HG03442 (cell line): Measurements from ENCODE around the gene PPP2R2B.

ENCODE experiments used
- ATAC-seq: cut with Tn5 transposase; IDR thresholded peaks from one replicate; pipeline ENCODE4 v1.9.1; 2021; ENCODE audit warnings: mild to moderate bottlenecking, moderate library complexity; ENCODE audit not compliant: unreplicated experiment

The PPP2R2B gene

DNA sequence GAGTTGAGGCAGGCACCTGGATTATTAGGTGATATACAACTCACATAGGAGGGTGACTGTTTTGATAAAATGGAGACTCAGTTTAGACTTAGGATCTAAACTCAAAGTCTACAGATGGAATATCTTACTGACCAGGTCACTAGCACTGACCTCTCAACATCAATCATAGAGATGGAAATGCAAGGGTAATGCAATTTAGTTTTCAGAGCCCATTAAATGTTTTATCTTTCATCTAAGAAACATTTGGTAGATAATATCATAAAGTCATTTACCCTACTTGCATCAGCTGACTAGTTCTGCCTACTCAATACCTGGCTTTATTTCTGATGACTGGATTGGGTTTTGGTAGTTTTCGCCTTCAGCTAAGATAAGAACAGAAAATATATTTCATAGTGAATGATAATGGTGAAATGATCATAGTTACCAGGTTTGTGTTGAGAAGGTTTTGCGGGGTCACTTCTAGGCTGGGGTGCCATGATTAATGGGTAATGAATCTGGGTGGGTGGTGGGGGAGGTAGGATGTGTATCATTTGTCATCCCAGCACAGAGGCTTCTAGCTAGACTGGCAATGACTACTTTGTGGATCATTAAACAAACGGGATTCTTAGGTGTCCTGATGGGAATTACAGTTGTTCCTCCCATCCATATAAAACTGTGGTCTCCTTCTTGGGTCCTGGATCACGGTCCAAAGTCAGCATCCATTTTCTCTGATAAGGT is 173.4 kb downstream of the PPP2R2B start:
- no peak for ATAC-seq

DNA sequence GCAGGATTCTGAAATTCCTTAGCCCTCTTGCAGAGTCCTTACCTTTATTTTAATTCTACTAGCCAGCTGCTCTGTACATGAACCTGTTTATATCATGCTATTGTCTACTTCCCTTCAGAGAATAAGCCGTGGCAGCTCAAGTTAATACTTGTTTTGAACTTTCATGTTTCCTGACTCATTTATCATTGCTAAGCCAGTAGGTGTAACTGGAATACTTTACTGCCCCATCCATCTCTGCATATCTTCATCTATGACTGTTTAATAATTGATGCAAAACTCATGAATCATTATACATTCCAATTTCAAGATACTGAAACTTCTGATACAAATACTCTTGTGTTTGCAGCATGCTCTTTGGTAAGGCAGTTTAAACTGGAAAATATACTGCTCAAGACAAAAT is 174.7 kb downstream of the PPP2R2B start:
- ATAC-seq = no peak

DNA sequence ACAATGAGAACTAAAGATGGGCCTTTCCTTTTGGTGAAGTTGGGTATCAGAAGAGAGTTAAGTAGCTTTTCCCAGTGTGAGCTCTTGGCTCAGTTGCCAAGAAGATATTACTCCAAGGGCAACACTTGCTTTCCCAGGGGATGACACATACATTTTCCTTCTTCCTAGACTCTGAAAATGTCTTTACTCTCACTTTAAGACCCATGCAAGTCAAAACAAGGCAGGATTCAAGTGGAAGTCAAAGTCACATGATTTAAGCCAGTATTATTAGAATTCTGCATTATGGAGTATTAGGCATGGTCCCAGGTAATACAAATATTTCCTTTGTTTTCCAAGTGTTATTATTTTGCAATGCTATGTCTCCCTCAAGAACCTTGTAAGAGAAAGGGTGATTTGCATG is 175.1 kb downstream of the PPP2R2B start:
- no peak for ATAC-seq

DNA sequence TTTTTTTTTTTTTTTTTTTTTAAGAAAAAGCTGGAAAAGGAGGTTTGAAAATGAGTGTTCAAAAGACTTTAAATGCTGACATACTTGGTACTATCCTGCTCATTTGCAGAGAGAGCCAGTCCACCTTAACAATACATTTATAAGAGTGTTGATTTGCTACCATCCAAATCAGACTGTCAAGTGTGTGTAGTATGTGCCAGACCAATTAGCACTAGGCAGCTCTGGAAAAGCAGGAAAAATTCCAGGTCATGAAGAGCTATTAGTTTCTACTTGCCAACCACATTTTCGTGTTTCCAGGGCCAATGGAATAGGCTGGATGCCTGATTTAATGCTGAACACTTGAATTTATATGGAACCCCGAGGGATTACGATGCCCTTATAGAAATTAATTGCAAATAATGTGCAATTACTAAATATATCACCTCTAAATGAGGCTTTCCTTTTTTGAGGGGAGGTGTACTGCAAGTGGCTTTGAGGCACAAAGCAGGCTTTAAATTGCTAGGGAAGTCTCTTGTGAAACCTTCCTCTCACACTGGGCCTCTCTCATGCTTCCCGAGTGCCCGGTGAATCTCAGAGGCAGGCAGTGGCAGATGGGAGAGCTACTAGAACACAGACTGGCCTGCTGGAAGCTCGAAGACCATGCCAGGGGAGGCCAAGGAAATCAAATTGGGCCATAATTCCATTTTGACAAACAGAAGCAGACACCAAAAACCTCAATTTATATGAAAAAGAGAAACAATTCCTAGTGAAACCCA is 178.7 kb downstream of the PPP2R2B start:
- ATAC-seq = no peak

DNA sequence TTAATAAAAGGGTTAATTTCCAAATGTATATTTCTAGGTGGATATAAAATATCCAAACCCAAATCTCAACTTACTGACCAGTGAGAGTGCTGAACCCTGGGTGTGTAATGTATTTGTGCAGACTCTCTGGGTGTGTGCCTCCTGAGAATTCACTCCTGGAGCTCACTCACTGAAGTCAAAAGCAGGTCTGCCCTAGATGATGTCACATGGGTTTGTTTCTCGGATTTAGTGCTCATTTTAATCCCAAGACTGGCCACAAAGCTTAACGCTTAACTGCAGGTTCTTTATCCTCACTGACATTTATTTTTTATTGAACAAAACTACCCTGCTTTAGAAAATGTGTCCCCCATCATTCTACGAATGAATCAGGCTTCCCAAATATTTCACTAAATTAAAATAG is 179.4 kb downstream of the PPP2R2B start:
- ATAC-seq = no peak

DNA sequence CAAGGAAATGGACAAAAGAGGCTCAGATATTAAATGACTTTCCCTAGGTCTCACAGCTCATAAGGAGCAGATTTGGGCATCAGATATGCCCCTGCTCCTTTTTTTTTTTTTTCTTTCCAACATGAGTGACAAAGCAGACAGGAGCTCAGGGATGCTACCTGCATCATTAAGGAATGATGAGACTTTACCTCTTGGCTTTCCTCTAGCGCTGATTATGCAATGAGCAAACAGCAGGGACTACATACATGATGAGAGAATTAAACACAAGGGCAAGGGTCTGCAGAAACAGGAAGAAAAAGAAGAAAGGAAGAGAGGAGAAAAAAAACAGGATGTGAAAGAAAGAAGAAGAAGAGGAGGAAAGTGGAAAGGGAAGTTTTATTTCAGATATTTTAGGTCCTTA is 179.9 kb downstream of the PPP2R2B start:
- ATAC-seq = no peak

DNA sequence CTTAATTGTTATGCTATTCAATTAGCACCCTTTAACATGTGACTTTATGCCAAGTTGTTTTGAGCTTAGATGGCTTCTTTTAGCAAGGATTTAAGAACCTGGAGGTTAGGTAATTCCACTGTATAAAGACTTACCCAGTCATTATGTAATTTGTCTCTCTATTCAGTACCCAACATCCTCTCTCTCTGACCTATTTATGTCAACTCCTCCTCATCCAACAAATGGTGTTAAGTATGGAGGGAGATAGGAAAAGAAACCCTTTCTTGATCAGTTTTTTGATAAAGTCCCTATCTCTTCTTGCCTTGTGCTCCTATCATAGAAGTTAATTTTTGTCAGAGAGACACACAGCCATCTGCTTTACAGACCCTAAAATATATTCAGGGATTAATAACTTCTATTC is 181.3 kb downstream of the PPP2R2B start:
- no peak for ATAC-seq

DNA sequence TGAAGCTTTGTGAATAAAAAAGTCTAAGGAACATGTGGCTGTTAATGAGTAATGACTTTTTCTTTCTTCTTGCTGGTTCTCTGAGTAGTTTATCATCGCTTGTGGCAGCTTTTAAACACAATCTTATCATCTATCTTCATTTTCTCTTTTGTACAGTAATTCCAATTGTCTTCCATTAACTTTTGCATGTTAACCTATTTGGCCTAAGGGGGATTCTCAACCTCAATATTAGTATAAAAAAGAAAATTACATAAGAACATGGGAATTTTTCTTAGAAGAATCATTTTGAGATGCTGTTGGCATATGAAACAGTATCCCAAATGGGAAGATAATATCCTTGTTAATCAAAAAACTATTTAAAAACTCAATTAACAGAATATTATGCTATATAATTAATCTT is 182.9 kb downstream of the PPP2R2B start:
- no peak for ATAC-seq

DNA sequence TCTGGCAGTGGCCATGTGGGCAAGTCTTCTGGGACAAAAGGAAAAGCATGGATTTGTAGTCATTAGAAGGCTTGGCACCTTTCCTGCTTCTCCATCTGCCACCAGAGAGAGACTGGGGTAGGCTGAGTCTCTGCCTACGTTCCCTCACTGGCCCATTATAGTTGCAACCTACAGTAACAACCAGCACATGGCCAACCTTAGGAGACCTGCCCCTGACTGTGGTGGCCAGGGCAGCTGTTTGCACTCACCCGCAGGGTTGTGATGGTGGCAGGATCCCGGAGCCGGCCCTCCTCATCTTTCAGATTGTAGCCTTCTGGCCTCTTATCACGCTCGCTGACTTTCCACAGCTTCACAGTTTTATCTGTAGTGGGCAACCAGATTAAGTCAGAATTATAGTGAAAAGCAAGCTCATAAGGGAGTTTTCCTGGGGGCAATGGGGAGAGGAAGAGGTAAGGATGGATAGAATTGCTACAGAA is 187.6 kb downstream of the PPP2R2B start:
- ATAC-seq = no peak

DNA sequence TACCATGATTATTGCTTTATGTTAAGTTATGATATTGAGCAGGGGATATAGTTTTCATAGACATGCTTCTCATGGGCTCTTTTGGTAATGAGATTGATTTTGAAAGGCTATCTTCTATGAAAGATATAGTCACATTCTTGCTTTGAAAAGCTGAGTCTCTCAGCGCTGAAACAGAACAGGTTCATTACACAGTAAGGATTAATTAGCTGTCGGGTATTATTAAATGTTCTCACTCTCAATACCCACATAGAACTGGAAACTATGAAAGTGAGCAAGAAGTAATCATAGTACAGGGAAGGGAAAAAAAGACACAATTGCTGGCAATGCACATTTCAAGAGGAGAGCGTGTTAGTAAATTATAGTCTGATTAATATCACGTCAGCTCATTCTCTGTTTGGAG is 190.9 kb downstream of the PPP2R2B start:
- ATAC-seq = no peak

DNA sequence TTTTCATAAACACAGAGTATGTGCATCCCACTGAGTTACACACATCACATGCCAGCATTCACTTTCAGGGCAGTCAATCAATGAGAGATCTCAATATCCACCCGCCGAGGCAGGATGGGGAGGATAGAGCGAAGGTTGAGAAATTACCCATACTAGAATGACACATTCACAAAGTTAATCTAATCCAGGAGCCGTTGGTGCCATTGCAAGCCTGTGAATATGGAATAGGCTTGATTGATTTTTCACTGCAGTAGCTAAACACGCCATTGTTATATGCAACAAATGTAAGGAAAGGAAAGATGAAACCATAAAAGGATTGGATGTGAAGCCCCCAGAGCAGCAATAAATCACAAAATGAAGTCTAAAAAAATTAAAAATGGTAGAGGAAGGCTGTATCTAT is 194.7 kb downstream of the PPP2R2B start:
- no peak for ATAC-seq

DNA sequence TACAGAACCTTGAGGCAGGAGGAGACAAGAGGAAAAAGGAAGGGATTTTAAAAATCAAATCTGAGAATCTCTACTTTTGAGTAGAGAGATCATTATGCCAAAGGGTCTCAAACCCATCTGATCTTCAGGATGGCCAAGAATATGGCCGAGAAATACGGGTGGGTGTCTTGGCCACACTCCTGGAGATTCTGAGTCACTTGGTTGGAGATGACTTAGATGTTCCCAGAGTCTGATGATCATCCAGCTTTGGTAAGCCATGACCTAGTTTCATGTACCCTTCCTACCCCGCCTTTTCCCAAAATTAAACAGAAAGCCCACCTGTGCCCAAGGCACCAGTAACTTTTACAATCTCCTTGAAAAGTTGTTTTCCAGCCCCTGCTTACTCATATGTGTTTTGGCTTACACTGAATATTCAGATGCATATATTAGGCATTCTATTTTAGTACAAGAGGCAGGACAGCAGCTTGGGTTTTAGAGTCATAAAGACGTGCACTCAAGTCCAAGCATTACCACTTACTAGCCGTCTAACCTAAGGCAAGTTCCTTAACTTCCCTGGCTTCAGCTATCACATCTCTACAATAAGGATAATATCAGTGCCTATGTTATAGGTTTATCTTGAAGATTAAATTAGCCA is 195.5 kb downstream of the PPP2R2B start:
- no peak for ATAC-seq

DNA sequence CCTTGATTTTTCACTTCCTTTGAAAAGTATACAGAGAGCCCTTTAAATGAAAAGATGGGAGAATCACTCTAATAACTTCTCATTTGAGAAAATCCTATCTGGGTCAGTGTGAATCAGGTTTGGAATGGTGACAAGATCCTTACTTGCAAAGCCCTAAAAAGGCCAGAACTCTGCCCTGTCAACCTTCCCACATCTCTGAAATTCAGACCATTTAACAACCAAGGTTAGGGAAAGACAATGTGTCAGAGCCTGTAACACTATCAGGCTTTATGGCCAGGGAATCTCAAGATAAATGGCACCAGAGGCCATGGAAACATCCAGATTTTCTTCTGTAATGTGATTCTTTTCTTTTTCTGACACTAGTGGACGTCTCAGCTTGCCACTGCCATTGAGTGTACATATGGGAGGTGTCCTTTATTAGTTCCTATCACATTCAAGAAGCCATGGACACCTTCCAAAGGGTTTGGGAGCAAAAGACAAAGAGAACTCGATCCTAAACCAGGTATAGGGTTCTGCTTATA is 196.9 kb downstream of the PPP2R2B start:
- no peak for ATAC-seq

DNA sequence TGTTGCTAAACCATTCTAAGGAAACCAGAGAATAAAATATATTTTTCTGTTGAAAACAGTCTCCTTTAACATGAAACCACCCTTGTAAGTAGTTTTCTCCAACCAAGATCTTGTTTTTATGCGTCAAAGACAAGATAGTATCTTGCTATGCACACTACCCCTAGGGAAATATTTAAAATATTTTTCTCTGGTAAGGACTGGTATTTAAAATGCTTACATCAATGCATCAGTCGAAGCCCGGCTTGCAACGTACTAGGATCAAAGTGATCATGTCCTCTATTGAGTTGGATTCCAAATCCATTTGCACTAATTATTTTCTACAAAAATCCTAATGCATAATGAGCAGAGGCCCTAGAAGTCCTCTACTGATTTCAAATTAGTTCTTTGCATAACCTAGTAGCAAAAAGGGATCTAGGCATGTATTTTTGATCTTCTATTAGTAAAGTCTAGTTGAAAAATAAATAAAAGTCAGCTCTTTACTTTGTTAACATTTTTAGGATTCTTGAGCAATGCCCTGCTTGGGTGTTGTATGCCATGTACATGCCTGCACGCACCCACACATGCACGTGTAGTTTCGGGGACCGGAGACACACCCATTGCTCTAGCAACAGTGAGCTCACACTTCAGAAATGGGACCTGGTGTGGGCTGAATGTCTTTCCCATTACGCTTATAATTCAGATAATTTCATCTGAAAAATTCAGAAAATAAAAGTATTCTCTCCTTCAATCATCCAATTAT is 197.5 kb downstream of the PPP2R2B start:
- ATAC-seq = no peak

DNA sequence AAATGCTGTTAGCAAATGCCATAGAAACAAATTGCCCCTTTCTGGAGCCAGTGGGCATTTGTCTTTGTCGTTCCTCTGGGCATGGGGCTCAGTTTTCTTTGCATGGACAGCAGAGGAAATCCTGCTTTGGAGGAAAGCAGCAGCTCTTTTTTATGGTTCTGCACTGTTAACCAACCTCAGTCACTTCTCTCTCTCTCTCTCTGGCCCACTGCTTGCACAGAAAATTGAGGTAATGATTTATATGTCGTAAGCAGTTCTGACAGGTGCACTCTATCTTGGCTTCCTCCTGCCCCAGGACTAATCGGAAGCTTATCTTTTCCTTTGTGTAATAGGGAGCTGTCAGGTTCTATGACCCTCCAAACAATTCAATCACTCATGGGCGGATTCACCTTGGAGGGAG is 202.9 kb downstream of the PPP2R2B start:
- no peak for ATAC-seq

DNA sequence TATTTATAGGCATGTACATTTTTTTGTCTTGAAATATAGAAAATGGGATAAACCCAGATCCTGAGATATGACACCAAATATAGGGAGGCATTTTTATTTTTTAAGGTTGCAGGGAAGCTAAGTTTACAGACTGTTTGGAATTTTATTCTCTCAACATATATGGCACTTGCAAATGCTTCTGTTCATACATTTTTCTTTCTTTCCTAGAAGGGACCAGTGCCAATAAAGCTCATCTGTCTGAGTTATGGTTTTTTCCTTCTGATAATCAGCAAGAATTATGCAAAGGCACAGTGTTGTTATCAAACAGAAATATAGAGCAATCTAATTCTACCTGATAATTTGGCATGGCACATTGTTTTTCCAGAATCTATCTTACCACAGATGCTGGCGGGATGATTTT is 205.7 kb downstream of the PPP2R2B start:
- ATAC-seq = no peak

DNA sequence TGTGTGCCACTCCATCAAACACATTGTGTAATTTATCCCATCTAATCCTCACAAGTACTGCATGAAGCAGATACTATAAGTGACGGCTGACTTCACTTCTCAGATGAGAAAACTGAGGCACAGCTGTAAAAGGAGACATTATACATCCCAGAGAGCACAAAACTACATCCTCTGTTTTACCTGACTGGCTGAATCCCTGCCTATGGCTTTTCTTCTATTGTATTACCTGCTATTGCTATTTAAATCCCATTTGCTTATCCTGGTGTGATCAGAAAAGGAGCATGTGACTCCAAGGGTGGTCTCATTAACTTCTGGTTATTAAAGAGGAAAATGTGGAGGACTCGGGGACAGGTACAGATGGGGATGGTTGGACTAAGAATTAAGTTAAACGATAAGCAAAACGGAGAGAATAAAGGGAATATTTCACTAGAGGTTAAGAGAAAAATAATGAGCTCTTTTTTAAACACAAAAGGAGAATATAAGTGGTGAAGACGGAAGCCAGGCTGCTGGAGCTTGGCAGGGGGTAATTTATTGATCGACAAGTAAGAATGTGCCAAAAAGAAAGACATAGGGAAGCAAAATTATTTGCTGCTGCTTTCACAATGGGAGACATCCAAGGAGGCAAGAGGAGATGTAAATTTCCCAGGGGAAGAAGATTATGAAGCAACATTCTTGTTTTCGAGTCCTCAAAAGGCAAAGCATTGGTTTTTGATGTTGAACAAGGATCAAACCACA is 206.8 kb downstream of the PPP2R2B start:
- no peak for ATAC-seq

DNA sequence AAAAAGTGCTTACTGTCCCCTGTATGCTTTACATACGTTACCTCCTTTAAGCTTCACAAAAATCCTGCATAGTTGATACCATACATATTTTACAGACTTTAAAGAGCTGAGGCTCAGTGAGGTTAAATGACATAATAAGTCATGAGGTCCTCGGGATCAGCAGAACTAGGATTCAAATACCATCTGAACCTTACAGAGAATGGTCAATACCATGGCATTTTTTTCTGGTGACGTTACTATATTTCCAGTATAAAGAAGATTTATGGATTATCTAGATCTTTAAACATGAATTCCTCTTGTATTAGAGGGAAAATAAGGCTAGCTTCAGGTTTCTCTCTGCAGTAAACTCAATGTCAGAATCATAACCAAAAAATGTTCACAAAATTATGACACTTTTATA is 208.9 kb downstream of the PPP2R2B start:
- ATAC-seq = no peak

DNA sequence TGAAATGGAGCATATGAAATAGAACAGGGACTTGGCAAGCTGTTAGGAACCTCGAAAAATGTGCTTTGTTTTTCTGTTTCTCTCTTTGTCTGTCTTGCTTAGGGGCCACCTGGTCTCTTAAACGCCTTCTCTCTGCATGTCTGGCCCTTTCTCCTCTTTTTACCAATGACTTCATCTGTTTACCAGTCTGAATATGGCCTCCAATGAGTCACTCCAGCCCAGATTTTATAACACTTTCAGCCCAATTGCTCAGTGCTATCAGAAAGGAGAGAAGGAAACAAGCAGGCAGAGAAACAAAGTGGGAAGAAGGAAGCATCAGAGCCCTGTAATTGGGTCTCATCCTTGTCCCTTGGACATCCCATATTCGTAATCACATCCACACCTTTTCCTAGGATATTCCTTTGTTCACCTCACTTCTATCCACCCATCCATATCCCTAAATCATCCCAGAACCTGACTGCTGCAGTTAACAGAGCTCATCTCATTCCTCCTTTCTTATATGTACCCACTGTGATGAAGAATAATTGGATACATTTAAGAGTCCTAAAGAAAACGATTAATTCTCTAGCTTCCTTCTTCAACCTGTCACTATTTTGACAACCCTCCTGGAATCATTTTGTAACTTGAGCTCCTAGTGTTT is 210.8 kb downstream of the PPP2R2B start:
- ATAC-seq = no peak

DNA sequence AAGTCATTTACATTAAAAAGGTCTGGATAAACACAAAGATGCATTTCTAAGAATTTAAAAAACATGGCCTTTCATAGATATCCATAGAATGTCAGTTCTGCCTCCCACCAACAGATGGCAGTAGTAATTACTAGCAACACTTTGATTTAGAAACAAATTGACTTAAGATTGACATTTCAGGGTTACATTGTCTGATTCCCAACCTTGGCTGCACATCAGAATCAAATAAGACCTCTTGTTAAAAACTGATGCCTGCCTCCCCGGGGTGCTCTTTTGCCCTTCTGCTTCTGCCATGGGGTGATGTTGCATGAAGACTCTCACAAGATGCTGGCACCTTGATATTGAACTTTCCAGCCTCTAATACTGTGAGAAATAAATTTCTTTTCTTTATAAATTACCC is 216.3 kb downstream of the PPP2R2B start:
- no peak for ATAC-seq
